GM12878 (cell line): ENCODE data around the gene PRSS27.

ENCODE experiments used
- NRF1 ChIP-seq: conservative IDR thresholded peaks from 2 replicates; pipeline ENCODE4 v1.6.1; 2011; ENCODE audit warnings: mild to moderate bottlenecking, low read depth, low read length, improper control_type of control experiment
- TF ChIP-seq, protein P1 (sequence below): fragments of 450-650 bp; formaldehyde crosslinking; IDR thresholded peaks from 2 replicates; pipeline ENCODE4 v1.5.0; 2022; ENCODE audit warnings: mild to moderate bottlenecking, missing genetic modification characterization

DNA sequence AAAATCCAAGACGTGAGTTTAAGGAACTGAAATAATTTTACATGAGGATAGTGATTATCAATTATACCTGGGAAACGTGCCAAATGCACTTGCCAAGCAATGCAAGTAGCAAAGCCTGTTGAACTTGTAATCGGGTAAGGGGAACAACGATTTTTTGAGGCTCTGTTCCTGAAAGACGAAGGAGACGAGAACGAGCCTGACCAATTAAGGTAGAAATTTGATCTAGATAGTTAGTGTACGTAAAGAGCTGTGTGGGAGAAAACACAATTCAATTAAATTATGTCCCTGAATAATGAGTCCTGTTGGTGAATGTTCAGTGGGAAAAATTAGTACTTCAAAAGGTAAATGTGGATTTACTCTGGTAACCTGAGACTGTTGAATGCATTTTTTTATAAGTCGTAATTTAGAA, 55.4 kb downstream of the PRSS27 start:
- TF ChIP-seq, protein P1, sequence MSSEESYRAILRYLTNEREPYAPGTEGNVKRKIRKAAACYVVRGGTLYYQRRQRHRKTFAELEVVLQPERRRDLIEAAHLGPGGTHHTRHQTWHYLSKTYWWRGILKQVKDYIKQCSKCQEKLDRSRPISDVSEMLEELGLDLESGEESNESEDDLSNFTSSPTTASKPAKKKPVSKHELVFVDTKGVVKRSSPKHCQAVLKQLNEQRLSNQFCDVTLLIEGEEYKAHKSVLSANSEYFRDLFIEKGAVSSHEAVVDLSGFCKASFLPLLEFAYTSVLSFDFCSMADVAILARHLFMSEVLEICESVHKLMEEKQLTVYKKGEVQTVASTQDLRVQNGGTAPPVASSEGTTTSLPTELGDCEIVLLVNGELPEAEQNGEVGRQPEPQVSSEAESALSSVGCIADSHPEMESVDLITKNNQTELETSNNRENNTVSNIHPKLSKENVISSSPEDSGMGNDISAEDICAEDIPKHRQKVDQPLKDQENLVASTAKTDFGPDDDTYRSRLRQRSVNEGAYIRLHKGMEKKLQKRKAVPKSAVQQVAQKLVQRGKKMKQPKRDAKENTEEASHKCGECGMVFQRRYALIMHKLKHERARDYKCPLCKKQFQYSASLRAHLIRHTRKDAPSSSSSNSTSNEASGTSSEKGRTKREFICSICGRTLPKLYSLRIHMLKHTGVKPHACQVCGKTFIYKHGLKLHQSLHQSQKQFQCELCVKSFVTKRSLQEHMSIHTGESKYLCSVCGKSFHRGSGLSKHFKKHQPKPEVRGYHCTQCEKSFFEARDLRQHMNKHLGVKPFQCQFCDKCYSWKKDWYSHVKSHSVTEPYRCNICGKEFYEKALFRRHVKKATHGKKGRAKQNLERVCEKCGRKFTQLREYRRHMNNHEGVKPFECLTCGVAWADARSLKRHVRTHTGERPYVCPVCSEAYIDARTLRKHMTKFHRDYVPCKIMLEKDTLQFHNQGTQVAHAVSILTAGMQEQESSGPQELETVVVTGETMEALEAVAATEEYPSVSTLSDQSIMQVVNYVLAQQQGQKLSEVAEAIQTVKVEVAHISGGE (CRISPR knock-in tag) = no peak
- TF ChIP-seq NRF1 = no peak
